ENCODE data around the gene SIK3. TPM values are rescaled to one million over a fixed set of nuclear protein-coding genes. Genes with fewer than 3 reads are reported as not detected.

The SIK3 gene
- total RNA-seq, 1 donor from 2014 or later = 32.9 TPM

- Histone ChIP-seq H3K27me3 (ENCODE audit: low read depth) (no peaks in the 10 kb centered on the region), H3K36me3 (peaks cover 100% of the 10 kb centered on the region), H3K4me1 (no peaks in the 10 kb centered on the region), H3K9me3 (no peaks in the 10 kb centered on the region), H3K27ac (no peak overlapping the region), H3K4me3 (no peak overlapping the region)
- TF ChIP-seq, protein P1, sequence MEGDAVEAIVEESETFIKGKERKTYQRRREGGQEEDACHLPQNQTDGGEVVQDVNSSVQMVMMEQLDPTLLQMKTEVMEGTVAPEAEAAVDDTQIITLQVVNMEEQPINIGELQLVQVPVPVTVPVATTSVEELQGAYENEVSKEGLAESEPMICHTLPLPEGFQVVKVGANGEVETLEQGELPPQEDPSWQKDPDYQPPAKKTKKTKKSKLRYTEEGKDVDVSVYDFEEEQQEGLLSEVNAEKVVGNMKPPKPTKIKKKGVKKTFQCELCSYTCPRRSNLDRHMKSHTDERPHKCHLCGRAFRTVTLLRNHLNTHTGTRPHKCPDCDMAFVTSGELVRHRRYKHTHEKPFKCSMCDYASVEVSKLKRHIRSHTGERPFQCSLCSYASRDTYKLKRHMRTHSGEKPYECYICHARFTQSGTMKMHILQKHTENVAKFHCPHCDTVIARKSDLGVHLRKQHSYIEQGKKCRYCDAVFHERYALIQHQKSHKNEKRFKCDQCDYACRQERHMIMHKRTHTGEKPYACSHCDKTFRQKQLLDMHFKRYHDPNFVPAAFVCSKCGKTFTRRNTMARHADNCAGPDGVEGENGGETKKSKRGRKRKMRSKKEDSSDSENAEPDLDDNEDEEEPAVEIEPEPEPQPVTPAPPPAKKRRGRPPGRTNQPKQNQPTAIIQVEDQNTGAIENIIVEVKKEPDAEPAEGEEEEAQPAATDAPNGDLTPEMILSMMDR (IDR thresholded peaks at IDR 0.05) = no peak
- intact Hi-C loops (cut with DNase I) = no loop called here
- no peak for DNase-seq
- ATAC-seq = no peak
Measured at GRCh38 chr11:116867619-116868018, 230.6 kb downstream of the SIK3 start.

GRCh38 chr11:116866804-116867455, 231.3 kb downstream of the SIK3 start:
- H3K9me3 ChIP-seq = no peaks in the 10 kb centered on the region
- TF ChIP-seq, protein P1 (IDR thresholded peaks at IDR 0.05) = no peak
- no peak overlapping the region for H3K27ac ChIP-seq
- H3K36me3 ChIP-seq = peaks cover 100% of the 10 kb centered on the region
- ATAC-seq = no peak
- intact Hi-C loops (cut with DNase I) = no loop called here
- H3K27me3 ChIP-seq (ENCODE audit: low read depth) = no peaks in the 10 kb centered on the region
- no peaks in the 10 kb centered on the region for H3K4me1 ChIP-seq
- DNase-seq = no peak
- no peak overlapping the region for H3K4me3 ChIP-seq

DNA sequence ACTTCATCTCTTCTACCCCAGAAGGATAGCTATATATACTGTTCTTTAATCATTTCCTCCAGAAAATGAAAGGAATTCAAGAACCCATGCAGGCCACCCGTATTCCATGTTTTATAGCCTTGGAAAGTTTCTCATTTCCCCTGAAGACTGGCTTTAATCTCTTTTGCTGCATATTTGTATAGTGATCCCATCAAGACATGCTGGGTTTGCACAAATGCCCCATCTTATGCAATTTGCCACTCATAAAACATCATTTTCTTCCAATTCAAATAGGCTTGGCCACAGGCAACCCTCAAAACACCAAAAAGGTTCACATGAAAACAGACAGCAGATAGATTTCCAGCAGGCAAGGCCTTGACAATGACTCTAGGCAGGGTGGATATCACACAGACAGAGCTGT, 232.5 kb downstream of the SIK3 start:
- ATAC-seq = no peak
- no peaks in the 10 kb centered on the region for H3K4me1 ChIP-seq
- TF ChIP-seq, protein P1 (IDR thresholded peaks at IDR 0.05) = no peak
- no peak overlapping the region for H3K27ac ChIP-seq
- no peak overlapping the region for H3K4me3 ChIP-seq
- H3K36me3 ChIP-seq = peaks cover 100% of the 10 kb centered on the region
- DNase-seq = no peak
- intact Hi-C loops (cut with DNase I) = no loop called here
- no peaks in the 10 kb centered on the region for H3K27me3 ChIP-seq (ENCODE audit: low read depth)
- H3K9me3 ChIP-seq = no peaks in the 10 kb centered on the region

DNA sequence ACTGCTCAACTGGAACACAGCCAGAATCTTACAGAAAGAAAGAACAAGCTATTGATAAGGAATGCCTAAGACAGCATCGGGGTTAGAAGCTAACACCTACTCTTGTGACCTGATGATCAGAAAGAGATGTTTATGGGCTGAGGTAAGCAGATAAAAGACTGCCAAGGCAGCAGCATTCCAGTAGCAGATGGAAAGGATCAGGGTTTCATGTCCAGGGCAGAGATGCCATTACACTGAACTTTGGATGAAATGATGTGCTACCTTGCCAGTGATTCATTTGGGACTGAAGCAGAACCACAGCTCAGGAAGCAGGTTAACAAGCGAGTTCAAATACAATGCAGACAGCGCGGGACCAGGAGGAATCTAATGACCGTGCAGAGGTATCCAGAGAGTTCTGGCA, 233.7 kb downstream of the SIK3 start:
- no peak for ATAC-seq

GRCh38 chr11:116862951-116863350, 235.3 kb downstream of the SIK3 start:
- TF ChIP-seq, protein P1 (IDR thresholded peaks at IDR 0.05) = no peak
- Histone ChIP-seq H3K4me3 (no peak overlapping the region), H3K27ac (no peak overlapping the region), H3K27me3 (ENCODE audit: low read depth) (no peaks in the 10 kb centered on the region), H3K36me3 (peaks cover 100% of the 10 kb centered on the region), H3K4me1 (no peaks in the 10 kb centered on the region), H3K9me3 (no peaks in the 10 kb centered on the region)
- DNase-seq (no peak), ATAC-seq (no peak)
- intact Hi-C loops (cut with DNase I) = no loop called here

More for the DNA sequence above, 233.7 kb downstream of the SIK3 start:
- intact Hi-C loops (cut with DNase I) = no loop called here
- TF ChIP-seq, protein P1 (IDR thresholded peaks at IDR 0.05) = no peak
- H3K27ac ChIP-seq = no peak overlapping the region
- no peaks in the 10 kb centered on the region for H3K27me3 ChIP-seq (ENCODE audit: low read depth)
- no peak overlapping the region for H3K4me3 ChIP-seq
- no peaks in the 10 kb centered on the region for H3K4me1 ChIP-seq
- H3K9me3 ChIP-seq = no peaks in the 10 kb centered on the region
- peaks cover 100% of the 10 kb centered on the region for H3K36me3 ChIP-seq
- no peak for DNase-seq

Data from lower lobe of right lung (tissue), 2 donors.